ENCODE results near the gene METTL26.

METTL26 gene

GRCh38 chr16:657487-657886 is 21.4 kb upstream of the METTL26 start:
- H3K4me3 ChIP-seq (ENCODE audit: insufficient read depth, low read length, poor library complexity, severe bottlenecking) = no peak overlapping the region
- H3K27me3 ChIP-seq (ENCODE audit: low read length) = no peaks in the 10 kb centered on the region
- H3K9ac ChIP-seq (ENCODE audit: low read length) = no peak overlapping the region
- H3K4me2 ChIP-seq (ENCODE audit: low read depth, low read length, poor library complexity, severe bottlenecking) = no peak overlapping the region
- H3K9me2 ChIP-seq (replicated peaks; ENCODE audit: insufficient read depth, low read length) = no peaks in the 10 kb centered on the region
- H3F3A ChIP-seq (ENCODE audit: insufficient read depth) = no peaks in the 10 kb centered on the region
- H2AFZ ChIP-seq (ENCODE audit: low read depth, low read length, severe bottlenecking) = no peak overlapping the region
- H4K20me1 ChIP-seq (ENCODE audit: low read depth, low read length) = no peaks in the 10 kb centered on the region
- H3K9me3 ChIP-seq (ENCODE audit: insufficient read depth, low read length) = no peaks in the 10 kb centered on the region
- no peaks in the 10 kb centered on the region for H3K36me3 ChIP-seq (ENCODE audit: low read length)
- no peaks in the 10 kb centered on the region for H3K79me2 ChIP-seq (ENCODE audit: insufficient read depth, low read length)
- TF ChIP-seq EZH2phosphoT487 (conservative IDR thresholded peaks at IDR 0.05; ENCODE audit: low read length) = no peak
- no peak for TF ChIP-seq CTCF (IDR thresholded peaks at IDR 0.05; ENCODE audit: insufficient read depth, low read length, poor library complexity, severe bottlenecking)
- no peak overlapping the region for H3K27ac ChIP-seq (ENCODE audit: low read depth, low read length)

GRCh38 chr16:654034-654433 is 17.9 kb upstream of the METTL26 start:
- Histone ChIP-seq H3K27me3 (ENCODE audit: low read length) (no peaks in the 10 kb centered on the region), H3K27ac (ENCODE audit: low read depth, low read length) (no peak overlapping the region), H3K4me3 (ENCODE audit: insufficient read depth, low read length, poor library complexity, severe bottlenecking) (no peak overlapping the region), H3K36me3 (ENCODE audit: low read length) (no peaks in the 10 kb centered on the region), H4K20me1 (ENCODE audit: low read depth, low read length) (no peaks in the 10 kb centered on the region), H3K79me2 (ENCODE audit: insufficient read depth, low read length) (peaks cover 6% of the 10 kb centered on the region; the same call in 1 of the 2 replicates), H3K9me2 (replicated peaks; ENCODE audit: insufficient read depth, low read length) (no peaks in the 10 kb centered on the region), H3K9ac (ENCODE audit: low read length) (no peak overlapping the region), H3F3A (ENCODE audit: insufficient read depth) (no peaks in the 10 kb centered on the region), H2AFZ (ENCODE audit: low read depth, low read length, severe bottlenecking) (no peak overlapping the region), H3K9me3 (ENCODE audit: insufficient read depth, low read length) (no peaks in the 10 kb centered on the region), H3K4me2 (ENCODE audit: low read depth, low read length, poor library complexity, severe bottlenecking) (no peak overlapping the region)
- TF ChIP-seq EZH2phosphoT487 (conservative IDR thresholded peaks at IDR 0.05; ENCODE audit: low read length) = no peak
- TF ChIP-seq CTCF (IDR thresholded peaks at IDR 0.05; ENCODE audit: insufficient read depth, low read length, poor library complexity, severe bottlenecking) = no peak

- TF ChIP-seq EZH2phosphoT487 (conservative IDR thresholded peaks at IDR 0.05; ENCODE audit: low read length) (no peak), CTCF (IDR thresholded peaks at IDR 0.05; ENCODE audit: insufficient read depth, low read length, poor library complexity, severe bottlenecking) (no peak)
- Histone ChIP-seq H3K9me3 (ENCODE audit: insufficient read depth, low read length) (no peaks in the 10 kb centered on the region), H3F3A (ENCODE audit: insufficient read depth) (peaks cover 9% of the 10 kb centered on the region; the same call in 1 of the 2 replicates), H3K9ac (ENCODE audit: low read length) (no peak overlapping the region), H3K4me2 (ENCODE audit: low read depth, low read length, poor library complexity, severe bottlenecking) (no peak overlapping the region), H3K9me2 (replicated peaks; ENCODE audit: insufficient read depth, low read length) (no peaks in the 10 kb centered on the region), H3K27ac (ENCODE audit: low read depth, low read length) (no peak overlapping the region), H3K27me3 (ENCODE audit: low read length) (no peaks in the 10 kb centered on the region), H3K79me2 (ENCODE audit: insufficient read depth, low read length) (peaks cover 6% of the 10 kb centered on the region; the same call in 1 of the 2 replicates), H4K20me1 (ENCODE audit: low read depth, low read length) (no peaks in the 10 kb centered on the region), H3K4me3 (ENCODE audit: insufficient read depth, low read length, poor library complexity, severe bottlenecking) (no peak overlapping the region), H3K36me3 (ENCODE audit: low read length) (no peaks in the 10 kb centered on the region), H2AFZ (ENCODE audit: low read depth, low read length, severe bottlenecking) (no peak overlapping the region)
Measured at GRCh38 chr16:652454-653305, 16.6 kb upstream of the METTL26 start.
